Measurements from ENCODE around the gene TBRG4.

TBRG4 gene

DNA sequence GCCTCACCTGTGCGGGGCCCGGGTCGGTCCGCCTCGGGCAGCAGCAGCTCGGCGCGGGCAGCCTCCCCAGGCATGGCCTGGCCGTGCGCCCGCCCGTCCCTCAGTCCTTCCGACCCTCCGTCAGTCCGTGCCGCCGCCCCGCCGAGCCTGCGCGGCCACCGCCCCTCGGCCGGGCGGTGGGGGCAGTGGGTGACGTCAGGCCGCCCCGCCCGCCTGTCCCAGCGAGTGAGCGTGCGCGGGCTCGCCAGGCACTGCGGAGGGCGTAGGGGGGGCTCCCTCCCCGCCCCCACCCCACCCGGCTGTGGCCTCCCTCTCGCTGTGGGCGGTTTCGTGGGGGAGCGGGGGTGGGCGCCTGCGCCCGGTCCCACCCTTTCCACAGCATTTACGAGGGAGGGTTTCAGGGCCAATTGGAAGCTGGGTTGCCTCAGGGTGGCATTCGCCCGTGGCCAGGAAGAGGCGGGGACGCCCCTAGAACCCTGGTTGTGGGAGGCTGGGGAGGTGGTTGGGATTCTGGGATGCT, 22.6 kb downstream of the TBRG4 start, which contains the start of gene NACAD:
Gene NACAD, minus strand, starts transcription at position 149 of the 520 bp plus-strand sequence. Its CDS starts 75 bp downstream, at position 74.
- no peak for DNase-seq (ENCODE audit: low read depth in 3 of 3)

DNA sequence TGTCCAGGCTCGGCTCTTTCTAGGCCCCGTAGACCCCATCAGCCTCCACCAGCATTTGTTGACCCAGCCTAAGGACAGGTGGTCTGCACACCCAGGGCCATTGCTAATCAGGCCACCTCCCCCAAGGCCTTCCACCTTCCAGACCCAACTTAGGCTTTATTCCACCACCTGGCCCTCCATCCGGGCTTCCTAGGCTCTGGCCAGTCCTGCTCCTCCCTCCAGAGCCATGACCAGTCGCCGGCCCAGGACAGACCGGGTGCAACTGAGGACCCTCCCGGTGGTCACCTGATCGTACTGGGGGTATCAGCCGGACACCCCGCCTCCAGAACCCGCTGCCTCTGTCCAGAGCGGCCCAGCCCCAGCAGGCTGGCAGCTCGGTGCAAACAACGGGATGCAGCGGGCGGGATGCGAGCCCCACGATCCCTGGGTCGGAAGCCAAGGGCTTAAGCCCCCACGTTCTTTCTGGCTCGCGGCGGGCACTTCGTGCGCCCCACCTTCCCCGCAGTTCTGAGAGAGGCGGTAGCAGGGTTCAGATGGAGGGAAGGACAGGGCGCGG, 23.3 kb downstream of the TBRG4 start:
- DNase-seq (ENCODE audit: low read depth in 3 of 3) = no peak

DNA sequence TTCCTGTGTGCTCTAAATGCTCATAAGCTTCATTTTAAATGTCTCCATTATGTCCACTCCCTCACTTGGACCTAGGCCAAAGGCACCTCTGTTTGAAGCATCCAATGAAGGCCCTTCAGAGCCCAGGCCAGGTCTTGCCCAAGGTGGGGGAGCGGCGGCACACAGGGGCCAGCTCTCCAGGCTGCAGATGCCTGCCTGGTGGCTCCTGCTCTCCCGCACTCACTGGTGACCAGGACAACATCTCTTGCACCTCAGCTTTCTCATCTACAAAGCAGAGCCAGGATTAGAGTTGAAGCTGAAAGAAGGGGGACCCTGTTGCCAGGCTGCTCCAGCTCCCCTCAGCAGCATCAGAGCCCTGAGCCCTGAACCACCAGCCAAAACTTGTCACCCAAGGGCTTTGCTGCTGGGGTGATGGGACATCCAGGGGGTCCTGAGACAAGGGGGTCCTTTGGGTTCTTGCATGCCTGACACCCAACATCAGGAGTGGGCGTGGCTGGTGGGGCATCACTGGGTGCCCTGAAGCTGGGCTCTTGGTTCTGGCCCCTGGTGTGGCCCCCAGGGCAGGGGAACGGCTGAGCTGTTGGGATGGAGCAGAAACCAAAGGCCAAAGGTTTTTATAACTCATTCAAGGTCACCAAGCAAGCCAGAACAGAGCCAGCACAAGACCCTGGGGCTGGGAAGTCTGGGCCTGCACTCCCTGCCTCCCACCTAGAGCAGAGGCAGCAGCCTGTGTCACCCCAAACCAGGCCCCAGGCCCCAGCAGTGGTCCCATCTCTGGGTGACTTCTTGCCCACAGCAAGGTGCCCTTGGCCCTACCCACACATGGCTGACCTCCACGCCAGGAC, 24.0 kb downstream of the TBRG4 start:
- no peak for DNase-seq (ENCODE audit: low read depth in 3 of 3)

DNA sequence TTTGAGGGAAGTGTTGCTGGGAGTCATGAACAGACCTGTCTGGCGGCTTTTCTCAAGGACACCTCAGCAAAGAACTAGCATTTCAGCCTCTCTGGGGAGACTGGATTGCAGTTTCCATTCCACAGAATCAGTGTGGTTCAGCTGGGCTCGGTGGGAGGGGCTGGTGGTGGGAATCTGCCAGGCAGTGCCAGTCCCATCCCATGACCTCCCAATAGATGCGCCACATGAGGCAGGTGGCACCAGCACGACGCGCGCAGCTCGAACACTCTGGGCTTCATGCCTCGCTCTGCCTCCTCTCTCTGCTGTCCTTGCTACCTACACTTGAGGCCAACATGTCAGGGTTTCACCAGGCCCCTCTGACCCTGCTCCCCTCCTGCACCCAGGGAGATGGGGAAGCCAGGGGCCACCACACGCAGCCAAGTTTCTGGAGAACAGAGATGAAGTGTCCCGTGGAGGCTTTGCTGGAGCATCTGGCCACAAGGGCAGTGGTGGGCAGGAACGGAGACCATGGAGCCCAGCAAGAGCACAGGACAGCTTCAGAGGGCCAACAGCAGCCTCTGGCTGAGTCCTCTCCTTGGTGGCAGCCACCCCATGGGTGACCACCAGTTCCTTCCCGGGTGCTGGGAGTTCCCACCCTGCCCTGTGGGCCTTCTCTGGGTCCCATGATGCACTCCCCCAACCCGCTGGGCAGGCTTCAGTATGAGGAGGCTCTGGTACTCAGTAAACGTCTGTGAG, 25.0 kb downstream of the TBRG4 start:
- no peak for DNase-seq (ENCODE audit: low read depth in 3 of 3)

DNA sequence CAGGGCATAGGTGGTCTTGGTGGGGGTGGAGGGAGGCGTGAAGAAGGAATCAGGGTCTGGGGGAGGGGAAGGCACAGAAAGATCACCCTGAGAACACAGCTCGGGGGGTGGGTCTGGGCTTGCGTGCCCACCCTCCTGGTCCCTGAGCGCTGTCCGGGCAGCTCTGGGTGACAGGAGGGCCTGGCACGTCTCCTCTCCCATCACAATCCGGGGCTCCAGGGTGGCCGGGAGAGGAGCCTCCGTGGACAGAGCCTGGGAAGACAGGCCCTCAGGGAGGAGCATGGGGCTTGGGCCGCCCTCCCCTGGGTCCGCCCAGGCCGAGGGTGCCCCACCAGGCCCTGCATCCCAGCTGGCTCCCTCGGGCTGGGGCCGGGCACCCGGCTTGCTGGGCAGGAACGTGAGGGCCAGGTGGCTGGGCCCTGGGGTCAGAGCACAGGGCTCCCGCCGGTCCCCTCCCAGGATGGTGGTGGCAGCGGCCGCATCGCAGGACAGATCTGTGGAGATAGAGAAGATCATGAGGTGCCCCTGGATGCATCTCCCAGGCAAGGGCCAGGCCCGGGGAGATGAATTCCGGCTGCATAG, 25.8 kb downstream of the TBRG4 start:
- DNase-seq (ENCODE audit: low read depth in 3 of 3) = no peak

DNA sequence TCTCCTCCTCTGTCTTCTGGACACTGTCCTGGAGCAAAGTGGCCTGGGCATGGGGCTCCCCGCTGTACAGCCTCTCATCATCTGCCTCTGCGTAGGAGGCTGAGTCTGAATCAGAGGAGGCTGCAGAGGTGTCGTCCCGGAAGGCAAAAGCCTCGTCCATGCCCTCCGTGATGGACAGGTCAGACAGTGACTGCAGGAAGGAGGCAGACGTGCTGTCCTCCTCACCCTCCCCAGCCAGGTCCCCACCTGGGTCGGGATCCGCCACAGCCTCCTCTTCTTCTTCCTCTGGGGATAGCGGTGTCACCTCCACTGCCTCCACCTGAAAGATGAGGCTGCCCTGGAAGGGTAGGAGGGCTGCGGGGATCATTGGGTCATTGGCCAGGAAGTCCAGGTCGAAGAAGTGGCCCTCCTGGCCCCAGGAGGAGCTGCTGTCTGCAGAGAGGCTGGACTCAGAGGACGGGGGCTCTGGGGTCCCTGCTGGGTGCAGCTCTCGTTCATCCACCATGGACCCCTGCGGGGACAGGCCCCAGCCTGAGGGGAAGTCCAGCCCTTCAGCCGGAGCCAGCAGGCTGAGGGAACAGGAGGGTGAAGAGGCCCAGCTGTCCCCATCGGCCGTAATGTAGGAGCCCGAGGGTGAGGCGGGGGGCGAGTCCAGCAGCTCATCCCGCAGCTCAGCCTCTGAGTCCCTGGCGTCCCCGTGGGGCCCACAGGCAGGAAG, 26.4 kb downstream of the TBRG4 start:
- DNase-seq (ENCODE audit: low read depth in 3 of 3) = no peak

DNA sequence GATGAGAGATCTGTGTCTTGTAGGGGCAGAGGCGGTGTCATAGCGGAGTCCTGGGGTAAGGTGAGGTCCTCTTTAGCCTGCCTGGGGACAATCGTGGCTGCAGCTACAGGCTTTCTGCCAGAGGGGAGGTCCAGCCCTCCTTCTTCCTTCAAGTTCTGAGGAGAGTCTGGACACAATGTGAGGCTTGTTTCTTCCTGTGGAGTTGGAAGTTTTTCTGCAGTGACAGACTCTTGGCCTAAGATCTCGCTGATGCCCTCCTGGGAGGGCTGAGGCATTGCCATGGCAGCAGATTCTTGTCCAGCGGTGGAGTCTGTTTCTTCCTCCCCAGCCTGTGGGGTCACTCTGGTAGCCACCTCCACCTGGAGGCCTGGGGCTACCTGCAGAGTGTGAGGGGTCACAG, 27.2 kb downstream of the TBRG4 start:
- DNase-seq (ENCODE audit: low read depth in 3 of 3) = no peak

DNA sequence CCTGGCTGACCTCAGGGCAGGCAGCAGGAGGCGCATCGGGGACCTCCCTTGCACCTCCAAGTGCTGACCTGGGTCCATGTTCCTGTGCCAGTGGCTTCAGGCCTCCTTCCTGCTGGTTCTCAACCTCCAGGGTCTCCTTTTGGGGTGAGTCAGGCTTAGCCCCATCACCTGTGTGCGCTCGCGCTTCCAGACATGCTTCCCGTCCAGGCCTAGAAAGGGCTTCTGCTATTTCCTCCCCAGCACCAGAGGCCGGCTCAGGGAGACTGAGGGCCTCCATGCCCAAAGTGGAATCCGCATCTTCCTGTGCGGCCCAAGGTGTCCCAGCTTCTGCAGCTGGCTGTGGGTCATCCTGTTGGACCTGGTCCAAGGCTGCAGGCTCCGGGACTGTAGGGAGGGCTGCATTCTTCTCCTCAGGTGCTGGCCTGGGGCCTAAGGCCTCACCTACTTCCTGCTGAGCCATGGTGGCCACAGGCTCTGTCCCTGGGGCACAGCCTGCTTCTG, 28.6 kb downstream of the TBRG4 start:
- no peak for DNase-seq (ENCODE audit: low read depth in 3 of 3)

DNA sequence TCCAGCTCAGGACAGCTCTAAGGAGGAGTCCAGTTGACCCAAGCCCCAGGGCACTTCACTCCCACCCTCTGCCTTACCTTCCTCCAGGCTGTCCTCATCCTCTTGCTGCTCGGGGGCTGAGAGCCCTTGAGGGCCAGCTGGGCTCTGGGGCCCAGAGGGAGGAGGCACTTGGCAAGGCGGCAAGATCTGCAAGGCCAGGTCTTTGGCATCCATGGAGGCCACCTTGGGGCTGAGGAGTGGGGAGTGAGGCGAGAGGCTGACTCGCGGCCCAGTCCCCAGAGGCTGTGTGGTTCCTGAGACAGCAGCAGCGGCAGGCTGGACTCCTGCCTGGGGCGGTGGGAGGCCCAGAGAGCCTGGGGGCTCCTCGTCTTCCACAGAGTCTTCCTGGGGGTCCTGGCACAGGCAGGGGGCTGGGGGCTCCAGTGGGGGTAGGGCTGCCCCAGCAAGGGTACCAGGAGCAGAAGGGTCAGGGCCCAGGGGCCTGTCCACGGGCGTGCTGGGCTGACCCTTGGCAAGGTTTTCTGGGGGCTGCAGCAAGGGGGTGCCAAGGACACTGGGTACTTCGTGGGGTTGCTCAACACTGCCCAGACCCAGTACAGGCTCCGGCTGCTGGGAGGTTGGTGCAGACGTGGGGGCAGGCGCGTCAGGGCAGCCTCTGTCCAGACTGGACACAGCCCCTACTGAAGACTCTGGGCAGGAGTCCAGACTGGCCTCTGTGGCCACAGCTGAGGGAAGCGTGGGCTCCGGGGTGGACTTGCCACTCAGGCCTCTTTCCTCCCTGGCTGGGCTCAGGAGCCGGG, 29.3 kb downstream of the TBRG4 start:
- no peak for DNase-seq (ENCODE audit: low read depth in 3 of 3)

DNA sequence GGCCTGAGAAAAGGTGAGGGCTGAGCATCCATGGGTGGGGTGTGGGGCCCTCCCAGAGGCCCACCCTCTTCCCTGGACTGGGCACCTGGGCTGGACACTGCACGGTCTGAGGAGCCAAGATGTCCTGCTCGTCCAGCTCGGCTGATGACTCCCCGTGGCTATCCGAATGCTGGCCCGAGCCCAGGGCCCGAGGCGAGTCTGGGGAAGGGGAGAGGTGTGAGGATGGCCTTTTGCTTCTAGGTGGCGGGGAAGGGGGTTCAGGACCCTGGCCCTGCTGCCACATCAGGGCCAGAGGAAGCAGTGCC, 29.9 kb downstream of the TBRG4 start:
- no peak for DNase-seq (ENCODE audit: low read depth in 3 of 3)

DNA sequence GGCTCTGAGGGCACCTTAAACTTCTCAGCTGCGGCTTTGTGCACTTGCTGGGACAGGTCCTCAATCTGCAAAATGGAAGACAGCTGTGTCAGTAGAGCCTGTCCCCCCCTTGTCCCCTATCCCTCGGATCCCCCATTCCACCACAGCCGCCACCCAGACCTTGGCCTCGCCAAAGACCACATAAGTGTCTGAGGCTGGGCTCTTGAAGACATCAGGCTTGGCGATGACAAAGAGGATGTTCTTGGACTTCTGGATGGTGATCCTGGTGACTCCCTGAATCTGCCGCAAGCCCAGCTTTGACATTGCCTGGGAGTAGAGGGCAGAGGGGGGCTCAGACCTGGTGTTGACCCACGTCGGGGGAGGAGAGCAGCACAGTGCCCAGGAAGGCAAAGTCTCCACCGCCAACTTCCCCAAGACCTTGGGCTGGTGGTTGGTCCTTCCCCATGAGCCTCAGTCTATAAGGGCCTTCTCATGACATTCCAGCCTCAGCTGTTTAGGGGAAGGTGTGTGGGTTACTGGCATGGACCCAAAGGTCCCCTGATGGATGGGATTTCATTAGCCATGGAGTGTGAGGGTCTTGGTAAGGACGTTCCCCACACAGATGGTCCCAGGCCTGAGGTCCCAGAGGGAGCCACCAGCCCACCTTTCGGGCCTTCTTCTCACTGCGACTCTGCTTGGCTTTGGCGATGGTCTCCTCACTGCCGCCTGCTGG, 30.4 kb downstream of the TBRG4 start:
- DNase-seq (ENCODE audit: low read depth in 3 of 3) = no peak

DNA sequence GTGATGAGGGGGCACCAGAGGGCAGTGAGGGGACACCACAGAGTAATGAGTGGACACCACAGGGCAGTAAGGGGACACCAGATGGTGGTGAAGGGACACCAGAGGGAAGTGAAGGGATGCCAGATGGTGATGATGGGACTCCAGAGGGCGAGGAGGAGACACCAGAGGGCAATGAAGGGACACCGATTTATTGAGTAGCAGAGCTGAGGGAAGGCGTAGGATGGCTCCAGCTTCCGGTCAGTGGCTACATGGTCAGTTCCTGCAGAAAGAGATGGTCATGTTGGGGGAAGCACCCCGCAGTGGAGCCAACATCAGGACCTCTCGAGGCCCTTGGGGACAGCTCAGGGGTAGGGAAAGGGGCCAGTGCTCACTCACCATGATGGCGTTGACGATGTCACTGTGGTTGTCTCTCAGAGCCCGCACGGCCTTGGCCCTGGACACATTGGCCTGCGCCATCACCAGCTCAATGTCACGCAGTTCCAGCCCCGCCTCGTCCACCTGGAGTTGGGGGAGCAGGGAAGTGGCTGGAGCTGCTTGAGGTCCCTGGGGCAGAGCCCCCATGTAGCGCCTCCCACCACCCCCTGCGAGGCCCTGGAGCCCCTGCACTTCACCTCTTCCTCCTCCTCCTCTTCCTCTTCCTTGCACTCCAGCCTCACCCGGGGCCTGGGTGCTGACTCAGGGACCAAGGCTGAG, 31.1 kb downstream of the TBRG4 start:
- DNase-seq (ENCODE audit: low read depth in 3 of 3) = no peak

DNA sequence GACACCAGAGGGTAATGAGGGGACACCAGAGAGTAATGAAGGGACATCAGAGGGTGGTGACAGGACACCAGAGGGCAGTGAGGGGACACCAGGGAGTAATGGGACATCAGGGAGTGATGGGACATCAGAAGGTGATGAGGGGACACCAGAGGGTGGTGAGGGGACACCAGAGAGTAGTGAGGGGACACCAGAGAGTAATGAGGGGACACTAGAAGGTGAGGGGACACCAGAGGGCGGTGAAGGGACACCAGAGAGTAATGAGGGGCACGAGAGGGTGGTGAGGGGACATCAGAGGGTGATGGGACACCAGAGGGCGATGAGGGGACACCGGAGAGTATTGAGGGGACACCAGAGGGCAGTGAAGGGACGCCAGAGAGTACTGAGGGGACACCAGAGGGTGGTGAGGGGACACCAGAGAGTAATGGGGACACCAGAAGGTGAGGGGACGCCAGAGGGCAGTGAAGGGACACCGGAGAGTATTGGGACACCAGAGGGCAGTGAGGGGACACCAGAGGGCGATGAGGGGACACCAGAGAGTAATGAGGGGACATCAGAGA, 33.3 kb downstream of the TBRG4 start:
- no peak for DNase-seq (ENCODE audit: low read depth in 3 of 3)

DNA sequence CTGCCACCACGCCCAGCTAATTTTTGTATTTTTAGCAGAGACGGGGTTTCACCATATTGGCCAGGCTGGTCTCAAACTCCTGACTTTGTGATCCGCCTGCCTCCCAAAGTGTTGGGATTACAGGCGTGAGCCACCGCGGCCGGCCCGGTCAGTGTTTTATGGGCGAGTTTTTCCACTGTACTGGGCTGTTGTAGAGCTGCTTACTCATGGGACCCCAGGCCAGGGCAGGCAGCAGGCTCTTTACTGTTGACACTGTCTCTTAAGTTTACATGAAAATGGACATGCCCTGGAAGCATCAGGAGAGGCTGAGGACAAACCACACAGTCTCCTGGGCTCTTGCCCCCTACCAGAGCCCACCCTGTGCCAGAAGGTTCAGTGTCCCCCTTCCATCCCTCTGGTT, 33.9 kb downstream of the TBRG4 start:
- no peak for DNase-seq (ENCODE audit: low read depth in 3 of 3)

DNA sequence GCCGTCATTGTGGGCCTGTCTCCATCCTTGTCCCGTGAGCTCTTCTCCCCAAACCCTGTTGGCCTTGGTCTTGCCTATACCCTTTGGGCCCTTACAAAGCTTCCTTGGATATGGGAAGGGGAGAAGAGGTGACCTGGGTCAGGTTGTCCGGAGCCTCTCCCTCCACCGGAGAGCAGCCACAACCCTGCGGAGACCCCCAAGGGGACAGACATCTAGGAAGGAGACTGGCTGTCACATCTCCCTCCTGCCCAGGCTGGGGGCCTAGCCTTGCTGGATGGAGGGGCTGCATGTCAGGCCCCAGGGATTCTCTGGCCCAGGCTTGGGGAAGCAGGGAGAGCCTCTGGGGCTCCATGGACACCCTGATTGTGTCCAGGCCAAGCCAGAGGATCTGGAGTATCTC, 34.6 kb downstream of the TBRG4 start:
- DNase-seq (ENCODE audit: low read depth in 3 of 3) = no peak

DNA sequence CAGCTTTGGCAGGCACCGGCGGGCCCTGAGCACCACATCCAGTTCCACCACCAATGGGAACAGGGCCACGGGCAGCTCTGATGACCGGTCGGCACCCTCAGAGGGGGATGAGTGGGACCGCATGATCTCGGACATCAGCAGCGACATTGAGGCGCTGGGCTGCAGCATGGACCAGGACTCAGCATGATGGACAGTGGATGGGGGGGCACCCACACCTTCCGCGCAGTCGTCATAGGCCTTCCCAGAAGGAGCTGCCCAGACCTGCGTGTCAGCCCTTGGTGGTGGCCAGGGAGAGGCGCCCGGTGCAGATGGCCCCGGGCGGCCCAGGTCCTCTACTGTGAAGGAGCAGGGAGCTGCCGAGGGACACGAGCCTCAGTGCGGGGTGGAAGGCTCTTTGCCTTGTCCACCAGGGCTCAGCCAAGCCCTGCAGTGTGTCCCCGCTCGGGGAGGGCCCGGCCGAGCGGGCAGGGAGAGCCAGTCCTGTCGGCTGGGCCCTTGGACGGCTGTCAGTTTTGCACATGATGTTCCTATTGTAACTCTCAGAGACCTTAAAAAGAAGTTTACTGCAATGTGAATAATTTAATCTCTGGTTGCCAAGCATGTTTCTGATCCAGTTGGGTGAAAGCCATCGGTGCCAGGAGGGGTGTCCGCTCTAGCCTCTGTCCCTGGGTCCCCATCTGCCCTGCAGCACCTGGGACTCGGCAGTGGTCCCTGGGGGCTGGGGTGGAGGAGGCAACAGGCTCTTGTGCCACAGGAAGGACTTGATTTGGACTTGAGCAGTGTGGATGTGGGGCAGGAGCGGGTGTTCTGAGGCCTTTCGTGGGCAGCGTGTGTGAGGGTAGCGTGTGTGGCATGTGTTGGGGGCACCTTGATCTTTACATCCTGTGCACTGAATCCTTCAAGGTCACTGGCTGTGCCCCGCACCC, 35.4 kb downstream of the TBRG4 start:
- DNase-seq (ENCODE audit: low read depth in 3 of 3) = no peak

DNA sequence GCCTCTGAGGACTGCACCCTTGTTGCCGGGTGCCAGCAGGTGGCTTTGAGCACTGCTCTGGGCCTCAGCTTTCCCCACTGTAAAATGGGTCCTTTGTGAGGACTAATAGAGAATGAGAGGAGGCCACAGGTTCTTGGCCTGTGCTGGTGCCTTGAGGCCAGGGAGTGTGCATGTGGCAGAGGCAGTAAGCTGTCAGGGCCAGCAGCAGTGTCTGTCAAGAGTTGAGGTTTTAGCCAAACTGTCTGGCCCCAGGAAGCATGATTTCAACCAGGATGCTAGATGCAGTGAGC, 36.2 kb downstream of the TBRG4 start:
- no peak for DNase-seq (ENCODE audit: low read depth in 3 of 3)

All from stimulated activated CD4-positive, alpha-beta T cell treated with anti-CD3 and anti-CD28 coated beads, TNF-alpha, amount 100 ng/mL, for 48 hours (primary cell).